Neural cell (in vitro differentiated cells): Measurements from ENCODE around the gene RPA3.

ENCODE experiments used
- EP300 ChIP-seq: fragments of 450-650 bp; conservative IDR thresholded peaks from 2 replicates; pipeline ENCODE4 v1.6.1; 2014; ENCODE audit warnings: antibody characterized with exemption, mild to moderate bottlenecking, moderate library complexity; ENCODE audit not compliant: poor library complexity, severe bottlenecking
- EZH2 ChIP-seq: fragments of 200-600, 300-800 bp; shearing (Covaris generic), sonication (generic); IDR thresholded peaks from 2 replicates; pipeline ENCODE4 v1.6.1; 2014; ENCODE audit warnings: antibody characterized with exemption, low read length, borderline replicate concordance, mild to moderate bottlenecking; ENCODE audit not compliant: insufficient read depth, poor library complexity, severe bottlenecking
- MXI1 ChIP-seq: fragments of 450-650 bp; conservative IDR thresholded peaks from 2 replicates; pipeline ENCODE4 v1.6.1; 2014; ENCODE audit warnings: antibody characterized with exemption, mild to moderate bottlenecking; ENCODE audit not compliant: poor library complexity, severe bottlenecking
- POLR2AphosphoS5 ChIP-seq: IDR thresholded peaks from 2 replicates; pipeline ENCODE4 v1.6.1; 2012
- RAD21 ChIP-seq: fragments of 450-650 bp; conservative IDR thresholded peaks from 2 replicates; pipeline ENCODE4 v1.6.1; 2014; ENCODE audit warnings: antibody characterized with exemption, mild to moderate bottlenecking, moderate library complexity
- TAF1 ChIP-seq: IDR thresholded peaks from 2 replicates; pipeline ENCODE4 v1.6.1; 2012; ENCODE audit warnings: low read depth
- TF ChIP-seq, protein P1 (sequence below): fragments of 450-650 bp; IDR thresholded peaks from 2 replicates; pipeline ENCODE4 v1.5.1; 2014; ENCODE audit warnings: antibody characterized with exemption, mild to moderate bottlenecking, moderate library complexity; ENCODE audit not compliant: poor library complexity, severe bottlenecking
- TF ChIP-seq, protein P2 (sequence below): IDR thresholded peaks from 2 replicates; pipeline ENCODE4 v1.6.1; 2012; ENCODE audit warnings: borderline replicate concordance

DNA sequence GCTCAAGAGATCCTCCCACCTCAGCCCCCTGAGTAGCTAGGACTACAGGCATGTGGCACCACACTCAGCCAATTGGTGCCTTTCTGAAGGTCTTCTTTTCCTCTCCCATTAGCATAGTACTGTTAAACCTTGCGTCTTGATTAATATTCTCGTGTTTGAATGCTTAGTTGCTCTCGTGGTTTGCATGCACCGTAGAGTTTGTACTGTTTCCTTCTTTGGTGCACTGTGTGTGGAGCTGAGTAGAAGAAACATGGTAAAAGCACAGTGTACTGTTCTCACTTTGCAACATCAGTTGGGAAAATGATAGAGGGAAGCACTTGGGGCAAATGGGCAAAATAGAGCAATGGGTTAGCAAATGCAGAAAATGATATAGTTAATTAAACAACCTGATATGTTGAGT is 27.6 kb upstream of the RPA3 start:
- TF ChIP-seq, protein P1, sequence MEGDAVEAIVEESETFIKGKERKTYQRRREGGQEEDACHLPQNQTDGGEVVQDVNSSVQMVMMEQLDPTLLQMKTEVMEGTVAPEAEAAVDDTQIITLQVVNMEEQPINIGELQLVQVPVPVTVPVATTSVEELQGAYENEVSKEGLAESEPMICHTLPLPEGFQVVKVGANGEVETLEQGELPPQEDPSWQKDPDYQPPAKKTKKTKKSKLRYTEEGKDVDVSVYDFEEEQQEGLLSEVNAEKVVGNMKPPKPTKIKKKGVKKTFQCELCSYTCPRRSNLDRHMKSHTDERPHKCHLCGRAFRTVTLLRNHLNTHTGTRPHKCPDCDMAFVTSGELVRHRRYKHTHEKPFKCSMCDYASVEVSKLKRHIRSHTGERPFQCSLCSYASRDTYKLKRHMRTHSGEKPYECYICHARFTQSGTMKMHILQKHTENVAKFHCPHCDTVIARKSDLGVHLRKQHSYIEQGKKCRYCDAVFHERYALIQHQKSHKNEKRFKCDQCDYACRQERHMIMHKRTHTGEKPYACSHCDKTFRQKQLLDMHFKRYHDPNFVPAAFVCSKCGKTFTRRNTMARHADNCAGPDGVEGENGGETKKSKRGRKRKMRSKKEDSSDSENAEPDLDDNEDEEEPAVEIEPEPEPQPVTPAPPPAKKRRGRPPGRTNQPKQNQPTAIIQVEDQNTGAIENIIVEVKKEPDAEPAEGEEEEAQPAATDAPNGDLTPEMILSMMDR = no peak
- no peak for TF ChIP-seq POLR2AphosphoS5
- TF ChIP-seq, protein P2, sequence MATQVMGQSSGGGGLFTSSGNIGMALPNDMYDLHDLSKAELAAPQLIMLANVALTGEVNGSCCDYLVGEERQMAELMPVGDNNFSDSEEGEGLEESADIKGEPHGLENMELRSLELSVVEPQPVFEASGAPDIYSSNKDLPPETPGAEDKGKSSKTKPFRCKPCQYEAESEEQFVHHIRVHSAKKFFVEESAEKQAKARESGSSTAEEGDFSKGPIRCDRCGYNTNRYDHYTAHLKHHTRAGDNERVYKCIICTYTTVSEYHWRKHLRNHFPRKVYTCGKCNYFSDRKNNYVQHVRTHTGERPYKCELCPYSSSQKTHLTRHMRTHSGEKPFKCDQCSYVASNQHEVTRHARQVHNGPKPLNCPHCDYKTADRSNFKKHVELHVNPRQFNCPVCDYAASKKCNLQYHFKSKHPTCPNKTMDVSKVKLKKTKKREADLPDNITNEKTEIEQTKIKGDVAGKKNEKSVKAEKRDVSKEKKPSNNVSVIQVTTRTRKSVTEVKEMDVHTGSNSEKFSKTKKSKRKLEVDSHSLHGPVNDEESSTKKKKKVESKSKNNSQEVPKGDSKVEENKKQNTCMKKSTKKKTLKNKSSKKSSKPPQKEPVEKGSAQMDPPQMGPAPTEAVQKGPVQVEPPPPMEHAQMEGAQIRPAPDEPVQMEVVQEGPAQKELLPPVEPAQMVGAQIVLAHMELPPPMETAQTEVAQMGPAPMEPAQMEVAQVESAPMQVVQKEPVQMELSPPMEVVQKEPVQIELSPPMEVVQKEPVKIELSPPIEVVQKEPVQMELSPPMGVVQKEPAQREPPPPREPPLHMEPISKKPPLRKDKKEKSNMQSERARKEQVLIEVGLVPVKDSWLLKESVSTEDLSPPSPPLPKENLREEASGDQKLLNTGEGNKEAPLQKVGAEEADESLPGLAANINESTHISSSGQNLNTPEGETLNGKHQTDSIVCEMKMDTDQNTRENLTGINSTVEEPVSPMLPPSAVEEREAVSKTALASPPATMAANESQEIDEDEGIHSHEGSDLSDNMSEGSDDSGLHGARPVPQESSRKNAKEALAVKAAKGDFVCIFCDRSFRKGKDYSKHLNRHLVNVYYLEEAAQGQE = no peak
- TF ChIP-seq RAD21 = no peak
- TF ChIP-seq TAF1 = no peak
- no peak for TF ChIP-seq EZH2
- TF ChIP-seq EP300 = no peak
- TF ChIP-seq MXI1 = no peak
